NCI-H2107 (cell line): ENCODE data around the gene MCUB.
"Not testable (repeated sequence)": the region's sequence is repeated elsewhere in the genome, so short reads cannot be mapped to it uniquely, and the experiment has no call there.

Source experiments
- DNase-seq: peaks from one replicate; lab custom pipeline; 2025; lab: John Stamatoyannopoulos, UW

The MCUB gene

DNA sequence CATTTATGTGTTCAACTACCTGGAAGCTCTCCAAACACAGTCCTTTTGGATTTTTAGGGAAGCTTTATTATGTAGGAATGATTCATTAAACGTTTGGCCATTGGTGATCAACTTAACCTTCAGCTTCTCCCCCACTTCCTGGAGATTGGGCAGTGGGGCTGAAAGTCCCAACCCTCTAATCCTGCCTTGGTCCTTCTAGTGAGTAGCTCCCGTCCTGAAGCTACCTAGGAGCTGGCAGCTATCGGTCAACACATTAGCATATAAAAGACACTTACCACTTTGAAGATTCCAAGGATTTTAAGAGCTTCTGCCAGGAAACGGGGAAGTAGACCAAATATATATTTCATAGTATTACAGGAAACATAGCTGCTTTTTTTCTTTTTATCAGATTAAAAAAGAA lies 69.7 kb downstream of the MCUB start:
- DNase-seq: no peak

- no peak for DNase-seq
Measured at GRCh38 chr4:109631532-109632108, 71.6 kb downstream of the MCUB start.

DNA sequence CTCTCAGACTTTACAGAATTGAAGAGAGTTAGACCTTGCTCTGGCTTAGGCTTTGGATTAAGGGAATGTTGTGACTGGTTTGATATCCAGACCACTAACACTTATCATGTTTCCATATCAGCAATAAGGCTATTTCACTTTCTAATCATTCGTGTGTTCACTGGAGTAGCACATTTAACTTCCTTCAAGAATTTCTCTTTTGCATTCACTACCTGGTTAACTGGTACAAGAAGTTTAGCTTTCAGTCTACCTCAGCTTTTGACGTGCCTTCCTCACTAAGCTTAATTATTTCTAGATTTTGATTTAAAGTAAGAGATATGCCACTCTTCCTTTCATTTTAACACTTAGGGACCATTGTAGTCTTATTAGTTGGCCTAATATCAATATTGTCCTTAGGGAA lies 80.6 kb downstream of the MCUB start:
- DNase-seq: no peak

DNA sequence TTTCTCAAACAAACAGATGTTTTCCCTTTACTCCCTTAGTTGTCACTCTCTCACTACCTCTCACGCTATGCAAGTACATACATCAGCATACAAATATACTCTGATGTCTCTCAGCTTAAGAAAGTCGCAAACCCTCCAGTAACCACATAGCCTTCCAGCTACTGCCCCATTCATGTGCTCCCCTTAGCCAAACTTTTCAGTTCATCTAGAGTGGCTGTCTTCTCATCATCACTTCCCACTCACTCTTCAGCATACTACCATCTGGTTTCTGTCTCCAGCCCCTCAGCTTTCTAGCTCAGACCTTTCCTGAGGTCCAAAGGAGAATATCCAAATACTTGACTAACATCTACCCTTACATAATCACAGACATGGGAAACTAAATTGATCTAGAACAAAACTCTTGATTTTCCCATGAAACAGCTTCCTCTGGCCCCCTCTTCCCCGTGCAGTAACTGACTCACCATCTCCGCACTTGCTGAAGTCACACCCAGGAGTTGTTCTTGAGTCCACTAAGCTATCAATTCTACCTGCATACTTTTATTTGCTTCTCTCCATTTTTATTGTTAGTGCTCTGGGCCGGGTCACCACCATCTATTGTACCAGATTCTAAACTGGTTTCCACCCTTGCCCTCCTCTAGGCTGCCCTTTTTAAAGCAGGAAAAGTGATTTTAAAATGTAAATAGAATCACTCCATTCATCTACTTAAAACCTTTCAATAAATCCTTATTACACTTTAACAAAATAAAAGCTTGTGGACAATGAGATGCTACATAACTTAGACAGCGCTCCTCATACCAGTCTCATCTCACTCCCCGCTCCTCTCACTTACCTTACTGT lies 86.0 kb downstream of the MCUB start:
- DNase-seq: no peak

- no peak for DNase-seq
Measured at GRCh38 chr4:109648266-109648996, 88.4 kb downstream of the MCUB start.

- DNase-seq: no peak
Measured at GRCh38 chr4:109648997-109649575, 89.0 kb downstream of the MCUB start.

DNA sequence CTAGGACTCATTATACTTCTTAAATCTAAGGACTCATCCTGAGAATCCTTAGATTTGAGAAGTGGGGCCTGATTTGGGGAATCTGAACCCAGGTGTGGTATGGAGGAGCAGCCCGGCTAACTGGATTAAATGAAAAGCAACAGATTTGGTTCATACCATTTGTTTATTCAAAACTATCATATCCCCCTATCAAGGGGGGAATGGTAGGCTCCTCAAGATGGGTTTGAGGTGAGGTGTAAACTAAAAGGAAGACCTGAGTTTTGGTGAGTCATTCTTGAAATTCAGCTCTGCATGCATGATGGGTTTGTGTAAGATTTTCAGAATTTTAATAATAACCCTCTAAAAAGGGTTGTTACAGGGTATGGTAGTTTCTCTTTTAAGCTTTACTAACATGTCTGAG lies 89.8 kb downstream of the MCUB start:
- no peak for DNase-seq

DNA sequence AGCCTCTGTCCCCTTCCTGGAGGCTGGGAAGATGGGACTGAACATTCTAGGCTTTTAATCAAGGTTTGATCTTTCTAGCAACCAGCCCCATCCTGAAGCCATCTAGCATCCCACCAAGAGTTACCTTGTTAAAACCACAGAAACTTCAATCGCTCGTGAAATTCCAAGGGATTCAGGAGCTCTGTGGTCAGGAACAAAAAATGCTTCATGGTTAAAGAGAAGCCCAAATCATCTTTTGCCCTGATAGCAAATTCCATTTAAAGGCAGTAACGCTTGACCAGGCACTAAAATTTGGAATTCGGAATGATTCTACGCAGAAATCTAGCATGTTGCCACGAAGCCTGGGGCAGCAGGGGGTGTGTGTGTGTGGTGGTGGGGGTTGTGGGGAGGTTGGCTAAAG lies 95.3 kb downstream of the MCUB start:
- DNase-seq: no peak

DNA sequence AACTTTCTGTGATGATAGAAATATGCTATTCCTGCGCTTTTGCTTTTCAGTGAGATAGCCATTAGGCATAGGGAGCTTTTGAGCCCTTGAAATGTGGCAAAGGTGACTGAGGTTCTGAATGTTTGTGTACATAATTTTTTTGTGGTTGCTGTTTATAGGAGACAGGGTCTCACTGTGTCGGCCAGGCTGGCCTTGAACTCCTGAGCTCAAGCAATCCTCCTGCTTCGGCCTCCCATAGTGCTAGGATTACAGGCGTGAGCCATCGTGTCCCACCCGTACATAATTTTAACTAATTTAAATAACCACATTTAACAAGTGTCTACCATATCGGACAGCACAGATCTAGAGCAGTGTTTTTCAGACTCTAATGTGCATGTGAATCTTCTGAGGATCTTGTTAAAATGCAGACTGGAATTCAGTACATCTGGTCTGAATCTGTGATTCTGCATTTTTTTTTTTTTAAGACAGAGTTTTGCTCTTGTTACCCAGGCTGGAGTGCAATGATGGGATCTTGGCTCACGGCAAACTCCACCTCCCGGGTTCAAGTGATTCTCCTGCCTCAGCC lies 97.9 kb downstream of the MCUB start:
- no peak for DNase-seq

GRCh38 chr4:109658871-109659410 lies 98.9 kb downstream of the MCUB start:
- DNase-seq: no peak

DNA sequence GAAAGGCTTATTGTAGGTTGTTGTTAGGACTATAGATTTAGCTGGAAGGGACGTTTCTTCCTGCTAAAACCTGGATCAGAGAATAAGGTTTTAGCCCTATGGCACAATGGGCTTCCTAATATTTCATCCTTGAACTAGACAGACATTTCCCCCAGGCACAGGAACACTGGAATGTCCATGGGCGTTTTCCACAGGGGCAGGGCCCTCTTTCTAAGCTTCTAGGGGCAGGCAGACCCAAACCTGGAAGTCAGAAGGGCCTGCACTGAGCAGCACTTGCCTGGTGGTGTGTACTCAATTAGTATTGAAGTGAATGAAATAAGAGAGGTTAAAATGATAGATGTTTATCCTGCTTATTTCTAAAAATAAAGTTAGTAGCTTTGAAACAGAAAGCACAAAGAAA lies 102.1 kb downstream of the MCUB start:
- no peak for DNase-seq

DNA sequence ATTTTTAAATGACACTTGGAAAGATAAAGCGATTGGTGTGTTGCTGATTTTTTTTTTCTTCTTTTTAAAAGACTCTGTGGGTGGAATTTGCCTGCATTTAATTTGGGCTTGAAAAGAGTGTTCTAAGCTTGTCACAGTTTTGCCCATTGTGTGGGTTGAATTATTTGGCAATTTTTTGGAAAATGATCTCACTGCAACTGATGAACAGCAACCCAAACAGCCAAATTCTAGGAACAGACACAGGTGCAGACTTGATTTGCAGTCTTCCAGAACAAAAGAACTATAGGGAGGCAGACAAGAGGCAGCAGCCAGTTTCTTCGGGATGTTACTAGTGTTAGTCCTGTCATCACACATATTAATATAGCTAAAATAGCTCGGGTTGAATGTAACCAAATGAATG lies 102.7 kb downstream of the MCUB start:
- DNase-seq: no peak

DNA sequence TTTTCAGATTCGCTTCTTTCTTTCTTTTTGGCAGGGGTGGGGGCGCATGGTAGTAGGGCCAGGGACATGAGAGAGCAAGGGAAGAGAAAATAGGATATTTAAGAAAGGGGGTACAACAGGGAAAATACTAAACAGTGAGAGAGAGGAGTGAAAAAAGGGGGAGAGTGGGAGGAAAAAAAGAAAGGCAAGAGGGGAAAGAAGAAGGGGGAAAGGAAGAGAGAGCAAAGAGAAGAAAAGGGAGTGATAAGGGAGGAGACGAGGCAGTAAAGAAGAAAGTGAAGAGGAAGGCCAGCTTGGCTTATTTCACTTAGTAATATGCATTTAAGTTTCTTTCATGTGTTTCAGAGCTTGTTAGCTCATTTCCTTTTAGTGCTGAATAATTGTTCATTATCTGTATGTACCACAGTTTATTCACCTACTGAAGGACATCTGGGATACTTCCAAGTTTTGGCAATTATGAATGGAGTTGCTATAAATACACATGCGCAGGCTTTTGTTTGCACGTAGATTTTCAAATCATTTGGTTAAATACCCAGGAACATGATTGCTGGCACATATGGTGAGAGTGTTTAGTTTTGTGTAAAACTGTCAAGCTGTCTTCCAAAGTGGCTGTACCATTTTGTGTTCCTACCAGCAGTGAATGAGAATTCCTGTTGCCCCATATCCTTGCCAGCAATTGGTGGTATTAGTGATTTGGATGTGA lies 105.9 kb downstream of the MCUB start:
- no peak for DNase-seq

- DNase-seq: no peak
Measured at GRCh38 chr4:109671350-109671749, 111.3 kb downstream of the MCUB start.

- no peak for DNase-seq
Measured at GRCh38 chr4:109672169-109672930, 112.3 kb downstream of the MCUB start.

DNA sequence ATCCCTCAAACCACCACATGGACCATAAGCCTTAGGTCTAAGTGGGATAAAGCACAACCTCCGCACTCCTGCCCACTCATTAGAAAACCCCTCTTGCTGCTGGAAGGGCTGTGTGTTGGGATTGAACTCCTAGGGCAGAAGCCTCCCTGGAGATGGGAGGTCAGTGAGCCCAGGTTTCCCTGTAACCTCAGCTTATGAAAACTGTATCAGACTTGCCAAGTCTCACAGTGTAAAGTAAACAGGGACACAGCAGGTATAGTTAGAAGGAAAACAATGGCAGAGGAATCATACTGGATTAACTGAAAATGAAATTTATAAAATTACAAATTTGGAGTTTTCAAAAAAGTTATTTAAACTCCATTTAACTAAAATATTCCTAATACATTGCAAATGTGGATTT lies 113.3 kb downstream of the MCUB start:
- no peak for DNase-seq

GRCh38 chr4:109675181-109675580 lies 115.1 kb downstream of the MCUB start:
- no peak for DNase-seq

DNA sequence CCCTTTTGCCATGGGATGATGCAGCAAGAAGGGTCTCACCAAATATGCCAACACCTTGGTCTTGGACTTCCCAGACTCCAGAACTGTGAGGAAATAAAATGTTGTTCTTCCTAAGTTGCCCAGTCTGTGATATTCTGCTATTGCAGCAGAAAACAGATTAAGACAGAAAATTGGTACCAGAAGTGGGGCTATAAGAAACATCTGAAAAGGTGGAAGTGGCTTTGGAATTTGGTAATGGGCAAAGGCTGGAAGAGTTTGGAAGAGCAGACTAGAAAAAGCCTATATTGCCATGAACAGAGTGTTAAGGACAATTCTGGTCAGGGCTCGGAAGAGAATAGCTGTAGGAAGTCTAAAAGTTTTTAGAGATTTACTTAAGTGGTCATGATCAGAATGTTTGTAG lies 115.8 kb downstream of the MCUB start:
- no peak for DNase-seq

DNA sequence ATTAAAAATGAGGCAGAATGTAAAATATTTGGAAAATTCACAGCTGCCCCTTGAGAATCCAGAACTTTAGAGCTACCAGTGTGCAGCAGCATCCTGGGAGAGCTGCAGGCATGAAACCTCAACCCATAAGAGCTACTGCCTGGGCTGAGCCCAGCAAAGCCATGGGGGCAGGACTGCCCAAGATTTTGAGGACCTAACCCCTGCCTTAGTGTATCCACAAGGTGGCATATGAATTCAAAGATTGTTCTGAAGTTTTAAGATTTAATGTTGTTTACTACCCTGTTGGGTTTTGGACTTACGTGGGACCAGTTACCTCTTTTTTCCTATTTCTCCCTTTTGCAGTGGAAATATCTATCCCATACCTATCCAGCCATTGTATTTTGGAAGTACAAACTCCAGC lies 116.8 kb downstream of the MCUB start:
- DNase-seq: no peak

DNA sequence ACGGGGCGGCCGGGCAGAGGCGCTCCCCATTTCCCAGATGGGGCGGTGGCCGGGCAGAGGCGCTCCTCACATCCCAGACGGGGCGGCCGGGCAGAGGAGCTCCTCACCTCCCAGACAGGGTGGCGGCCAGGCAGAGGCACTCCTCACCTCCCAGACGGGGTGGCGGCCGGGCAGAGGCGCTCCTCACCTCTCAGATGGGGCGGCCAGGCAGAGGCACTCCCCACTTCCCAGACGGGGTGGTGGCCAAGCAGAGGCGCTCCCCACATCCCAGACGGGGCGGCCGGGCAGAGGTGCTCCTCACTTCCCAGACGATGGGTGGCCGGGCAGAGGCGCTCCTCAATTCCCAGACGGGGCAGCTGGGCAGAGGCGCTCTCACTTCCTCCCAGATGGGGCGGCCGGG lies 118.4 kb downstream of the MCUB start:
- DNase-seq: not testable (repeated sequence)

DNA sequence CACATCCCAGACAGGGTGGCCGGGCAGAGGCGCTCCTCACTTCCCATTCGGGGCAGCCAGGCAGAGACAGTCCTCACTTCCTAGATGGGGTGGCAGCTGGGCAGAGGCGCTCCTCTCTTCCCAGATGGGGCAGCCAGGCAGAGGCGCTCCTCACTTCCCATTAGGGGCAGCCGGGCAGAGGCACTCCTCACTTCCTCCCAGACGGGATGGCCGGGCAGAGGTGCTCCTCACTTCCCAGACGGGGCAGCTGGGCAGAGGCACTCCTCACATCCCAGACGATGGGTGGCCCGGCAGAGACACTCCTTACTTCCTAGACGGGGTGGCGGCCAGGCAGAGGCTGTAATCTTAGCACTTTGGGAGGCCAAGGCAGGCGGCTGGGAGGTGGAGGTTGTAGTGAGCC lies 118.9 kb downstream of the MCUB start:
- not testable (repeated sequence) for DNase-seq
